GM21717 (cell line): Measurements from ENCODE around the gene APOC1.

Source experiments
- ATAC-seq: cut with Tn5 transposase; IDR thresholded peaks from one replicate; pipeline ENCODE4 v1.9.1; 2021; ENCODE audit warnings: mild to moderate bottlenecking, moderate library complexity; ENCODE audit not compliant: unreplicated experiment

The APOC1 gene

GRCh38 chr19:44955505-44956439, 41.4 kb downstream of the APOC1 start:
- ATAC-seq: peak; percentile 19

GRCh38 chr19:44957526-44957925, 43.1 kb downstream of the APOC1 start:
- ATAC-seq: no peak

- no peak for ATAC-seq
These were observed 43.7 kb downstream of the APOC1 start for GRCh38 chr19:44958090-44958489.

GRCh38 chr19:44959691-44960090, 45.3 kb downstream of the APOC1 start:
- ATAC-seq: no peak

- ATAC-seq: no peak
These were observed 46.7 kb downstream of the APOC1 start for GRCh38 chr19:44960906-44961728.

- no peak for ATAC-seq
These were observed 47.4 kb downstream of the APOC1 start for GRCh38 chr19:44961821-44962220.

- no peak for ATAC-seq
These were observed 53.7 kb downstream of the APOC1 start for GRCh38 chr19:44968118-44968517.

GRCh38 chr19:44968670-44969069, 54.3 kb downstream of the APOC1 start:
- no peak for ATAC-seq
